T-helper 1 cell treated with Interleukin-12 subunit alpha and Interleukin-12 subunit beta and Interleukin-4 antibody, amounts not matched to agents 30 μg/mL and 1 μg/mL, for 36 hours (primary cell): ENCODE measurements around the gene IER5.

Experiments
- H3K27ac Mint-ChIP-seq: one replicate; pipeline ENCODE4 v1.8.0; 2021; ENCODE audit warnings: mild to moderate bottlenecking, mixed read lengths
- H3K27me3 Mint-ChIP-seq: one replicate; pipeline ENCODE4 v1.8.0; 2021; ENCODE audit warnings: low read depth, mixed read lengths
- H3K36me3 Mint-ChIP-seq: one replicate; pipeline ENCODE4 v1.8.0; 2021; ENCODE audit warnings: low read depth, mixed read lengths
- H3K4me1 Mint-ChIP-seq: one replicate; pipeline ENCODE4 v1.8.0; 2021; ENCODE audit warnings: low read depth, mixed read lengths
- H3K4me3 Mint-ChIP-seq: one replicate; pipeline ENCODE4 v1.8.0; 2021; ENCODE audit warnings: mild to moderate bottlenecking, moderate library complexity, mixed read lengths
- H3K9me3 Mint-ChIP-seq: one replicate; pipeline ENCODE4 v1.8.0; 2021; ENCODE audit warnings: mixed read lengths

Gene IER5

GRCh38 chr1:181122222-181122621, 33.7 kb downstream of the IER5 start:
- Mint-ChIP-seq H3K36me3 (peaks cover 3% of the 10 kb centered on the region), H3K27me3 (peaks cover 19% of the 10 kb centered on the region), H3K4me3 (no peak overlapping the region), H3K9me3 (no peaks in the 10 kb centered on the region), H3K4me1 (peaks cover 5% of the 10 kb centered on the region), H3K27ac (no peak overlapping the region)

- Mint-ChIP-seq H3K27ac (no peak overlapping the region), H3K4me1 (peaks cover 10% of the 10 kb centered on the region), H3K36me3 (peaks cover 3% of the 10 kb centered on the region), H3K9me3 (no peaks in the 10 kb centered on the region), H3K27me3 (peaks cover 19% of the 10 kb centered on the region), H3K4me3 (no peak overlapping the region)
Measured at GRCh38 chr1:181123173-181123572, 34.7 kb downstream of the IER5 start.

- Mint-ChIP-seq H3K27ac (no peak overlapping the region), H3K9me3 (no peaks in the 10 kb centered on the region), H3K4me1 (peaks cover 18% of the 10 kb centered on the region), H3K27me3 (peaks cover 17% of the 10 kb centered on the region), H3K36me3 (peaks cover 3% of the 10 kb centered on the region), H3K4me3 (no peak overlapping the region)
Measured at GRCh38 chr1:181124291-181124751, 35.8 kb downstream of the IER5 start.

DNA sequence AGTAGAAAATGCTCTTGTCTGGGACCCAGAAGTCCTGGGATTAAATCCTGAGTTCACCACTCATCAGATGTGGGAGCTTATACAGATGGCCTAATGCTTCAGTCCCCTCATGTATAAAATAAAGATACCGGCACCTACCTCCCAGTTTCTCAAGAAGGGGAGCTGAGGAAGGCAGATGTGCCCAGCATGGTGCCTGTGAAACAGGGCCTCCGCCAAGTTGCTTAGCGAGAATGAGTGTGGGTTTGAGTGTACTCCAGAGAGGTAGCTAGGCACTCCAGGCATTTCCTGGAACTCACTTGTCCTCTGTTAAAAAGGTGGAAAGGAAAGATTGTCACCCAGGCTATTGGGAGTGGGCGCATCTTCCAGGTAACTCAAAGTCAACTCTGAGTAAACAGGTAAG, 37.8 kb downstream of the IER5 start:
- Mint-ChIP-seq H3K27ac (no peak overlapping the region), H3K9me3 (no peaks in the 10 kb centered on the region), H3K36me3 (peaks cover 3% of the 10 kb centered on the region), H3K4me1 (peaks cover 28% of the 10 kb centered on the region), H3K4me3 (no peak overlapping the region), H3K27me3 (peaks cover 13% of the 10 kb centered on the region)

GRCh38 chr1:181126871-181127587, 38.5 kb downstream of the IER5 start:
- no peak overlapping the region for H3K27ac Mint-ChIP-seq
- no peaks in the 10 kb centered on the region for H3K9me3 Mint-ChIP-seq
- H3K27me3 Mint-ChIP-seq: peaks cover 13% of the 10 kb centered on the region
- H3K4me3 Mint-ChIP-seq: no peak overlapping the region
- H3K4me1 Mint-ChIP-seq: peaks cover 29% of the 10 kb centered on the region
- H3K36me3 Mint-ChIP-seq: peaks cover 3% of the 10 kb centered on the region

DNA sequence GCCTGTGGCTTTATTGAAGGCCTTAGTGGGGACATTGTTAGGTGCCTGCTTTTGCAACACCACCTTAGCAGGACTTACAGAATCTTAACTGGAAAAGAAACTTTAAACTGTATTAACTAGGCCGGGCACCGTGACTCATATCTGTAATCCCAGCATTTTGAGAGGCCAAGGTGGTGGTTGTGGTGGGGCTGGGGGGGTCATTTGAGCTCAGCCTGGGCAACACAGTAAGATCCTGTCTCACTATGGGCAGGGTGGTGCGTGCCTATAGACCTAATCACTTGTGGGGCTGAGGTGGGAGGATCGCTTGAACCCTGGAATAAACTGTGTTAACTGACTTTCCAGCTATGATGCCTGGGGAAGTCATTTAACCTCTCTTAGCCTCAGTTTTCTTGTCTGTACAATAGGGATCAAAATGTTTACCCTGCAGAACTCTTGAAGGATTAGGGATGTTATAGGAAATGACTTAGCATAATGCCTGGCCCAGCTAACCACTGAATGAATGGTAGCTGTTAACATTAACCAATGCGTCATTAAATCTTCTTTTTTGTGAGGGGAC, 39.5 kb downstream of the IER5 start:
- no peaks in the 10 kb centered on the region for H3K9me3 Mint-ChIP-seq
- H3K27me3 Mint-ChIP-seq: peaks cover 13% of the 10 kb centered on the region
- peaks cover 3% of the 10 kb centered on the region for H3K36me3 Mint-ChIP-seq
- H3K27ac Mint-ChIP-seq: no peak overlapping the region
- no peak overlapping the region for H3K4me3 Mint-ChIP-seq
- peaks cover 34% of the 10 kb centered on the region for H3K4me1 Mint-ChIP-seq

- H3K9me3 Mint-ChIP-seq: no peaks in the 10 kb centered on the region
- H3K27ac Mint-ChIP-seq: peak overlapping the region; percentile 71
- peaks cover 3% of the 10 kb centered on the region for H3K36me3 Mint-ChIP-seq
- H3K27me3 Mint-ChIP-seq: peaks cover 13% of the 10 kb centered on the region
- H3K4me3 Mint-ChIP-seq: peak overlapping the region; percentile 23
- H3K4me1 Mint-ChIP-seq: peaks cover 39% of the 10 kb centered on the region
Measured at GRCh38 chr1:181128592-181129497, 40.3 kb downstream of the IER5 start.

DNA sequence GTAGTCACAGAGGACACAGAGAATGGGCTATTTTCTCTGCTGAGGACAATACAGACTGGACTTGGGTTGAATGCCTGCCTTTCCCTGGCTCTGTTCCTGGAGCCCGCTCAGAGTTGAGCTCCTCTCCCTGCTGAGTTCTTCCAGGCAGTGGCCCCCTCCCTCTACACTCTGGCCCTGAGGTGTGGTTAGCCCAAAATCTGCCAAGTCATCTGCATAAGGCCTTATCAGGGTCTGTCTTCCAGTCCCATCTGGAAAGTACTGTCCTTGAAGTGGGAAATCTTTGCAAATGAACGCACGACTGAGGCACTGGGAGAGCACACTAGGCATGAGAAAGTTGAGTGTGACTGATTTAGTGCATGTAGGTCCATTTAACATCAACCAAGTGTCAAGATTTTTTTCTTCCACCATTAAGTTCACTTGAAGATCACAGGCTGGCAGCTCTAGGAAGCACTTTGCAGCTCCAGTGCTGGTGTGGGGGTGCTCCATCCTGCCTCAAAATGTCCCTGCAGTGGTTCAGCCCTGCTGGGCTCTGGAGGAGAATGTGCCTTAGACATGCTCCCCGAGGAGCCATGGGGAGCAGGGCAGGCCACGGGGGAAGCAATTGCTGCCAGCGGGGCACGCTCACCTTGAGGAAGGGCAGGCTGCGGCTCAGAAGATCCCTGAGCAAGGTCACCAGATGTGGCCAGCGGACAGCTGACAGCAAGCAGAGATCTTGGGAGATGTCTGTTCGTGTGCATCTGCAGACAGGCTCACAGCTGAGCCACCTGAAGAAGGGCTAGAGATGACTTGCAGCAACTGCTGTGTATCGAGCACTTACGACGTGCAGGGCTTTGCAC, 41.5 kb downstream of the IER5 start:
- peaks cover 48% of the 10 kb centered on the region for H3K4me1 Mint-ChIP-seq
- H3K27me3 Mint-ChIP-seq: peaks cover 9% of the 10 kb centered on the region
- H3K36me3 Mint-ChIP-seq: peaks cover 3% of the 10 kb centered on the region
- no peak overlapping the region for H3K27ac Mint-ChIP-seq
- no peaks in the 10 kb centered on the region for H3K9me3 Mint-ChIP-seq
- H3K4me3 Mint-ChIP-seq: no peak overlapping the region

DNA sequence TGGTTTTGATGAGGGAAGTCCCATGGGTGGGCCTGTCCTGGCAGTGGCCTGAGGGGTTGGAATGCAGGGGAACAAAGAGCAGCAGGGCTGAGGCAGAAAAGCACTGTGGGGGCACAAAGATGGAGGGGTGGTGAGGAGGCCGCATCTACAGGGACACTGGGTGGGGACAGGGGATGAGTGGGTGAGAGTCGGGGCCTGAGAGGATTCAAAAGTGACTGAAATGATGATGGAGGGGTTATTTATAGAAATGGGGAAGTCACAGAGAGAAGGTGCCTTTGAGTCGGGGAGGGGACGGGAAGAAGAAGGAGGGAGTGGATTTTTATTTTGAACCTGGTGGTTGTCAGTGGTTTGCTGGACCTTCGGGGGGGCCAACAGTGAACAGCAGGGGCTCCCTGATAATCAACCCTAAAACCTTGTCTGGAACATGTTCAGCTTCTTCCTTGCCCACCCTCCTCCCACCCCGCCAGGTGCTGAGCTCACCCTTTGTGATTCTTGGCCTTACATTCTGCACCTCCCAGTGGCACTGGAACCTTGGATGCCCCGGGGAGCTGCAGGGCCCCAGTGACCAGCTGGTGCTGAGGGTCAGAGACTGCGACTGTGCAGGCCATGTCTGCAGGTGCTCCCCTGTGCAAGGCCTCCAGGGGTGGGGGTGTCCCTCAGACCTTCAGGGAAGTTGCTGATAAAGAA, 42.9 kb downstream of the IER5 start:
- H3K27ac Mint-ChIP-seq: peak overlapping the region; percentile 34
- H3K27me3 Mint-ChIP-seq: peaks cover 5% of the 10 kb centered on the region
- no peak overlapping the region for H3K4me3 Mint-ChIP-seq

GRCh38 chr1:181133441-181133951, 45.0 kb downstream of the IER5 start:
- Mint-ChIP-seq H3K9me3 (no peaks in the 10 kb centered on the region), H3K4me3 (no peak overlapping the region), H3K36me3 (no peaks in the 10 kb centered on the region), H3K27me3 (peaks cover 5% of the 10 kb centered on the region), H3K27ac (no peak overlapping the region), H3K4me1 (peaks cover 61% of the 10 kb centered on the region)

More for the DNA sequence above, 42.9 kb downstream of the IER5 start:
- Mint-ChIP-seq H3K36me3 (no peaks in the 10 kb centered on the region), H3K4me1 (peaks cover 53% of the 10 kb centered on the region), H3K9me3 (no peaks in the 10 kb centered on the region)

DNA sequence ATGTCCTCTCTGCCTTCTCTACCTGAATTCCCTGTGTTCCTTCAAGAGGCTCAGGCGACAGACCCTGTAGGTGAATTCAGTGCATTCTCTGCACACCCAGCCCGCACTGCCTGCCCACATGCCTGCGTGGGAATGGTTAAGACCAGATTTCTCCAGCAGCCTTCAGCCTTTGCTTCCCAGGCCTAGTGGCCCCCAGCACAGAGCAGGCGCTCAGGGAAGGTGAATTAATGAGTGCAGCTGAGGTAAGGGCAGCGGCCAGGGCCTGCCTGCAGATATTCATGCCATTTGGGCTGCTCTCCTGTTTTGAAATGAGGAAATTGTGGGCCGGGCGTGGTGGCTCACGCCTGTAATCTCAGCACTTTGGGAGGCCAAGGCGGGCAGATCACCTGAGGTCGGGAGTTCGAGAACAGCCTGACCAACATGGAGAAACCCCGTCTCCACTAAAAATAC, 45.5 kb downstream of the IER5 start:
- no peaks in the 10 kb centered on the region for H3K9me3 Mint-ChIP-seq
- peak overlapping the region; percentile 15 for H3K4me3 Mint-ChIP-seq
- no peaks in the 10 kb centered on the region for H3K36me3 Mint-ChIP-seq
- H3K27ac Mint-ChIP-seq: peak overlapping the region; percentile 23
- peaks cover 3% of the 10 kb centered on the region for H3K27me3 Mint-ChIP-seq
- peaks cover 62% of the 10 kb centered on the region for H3K4me1 Mint-ChIP-seq

DNA sequence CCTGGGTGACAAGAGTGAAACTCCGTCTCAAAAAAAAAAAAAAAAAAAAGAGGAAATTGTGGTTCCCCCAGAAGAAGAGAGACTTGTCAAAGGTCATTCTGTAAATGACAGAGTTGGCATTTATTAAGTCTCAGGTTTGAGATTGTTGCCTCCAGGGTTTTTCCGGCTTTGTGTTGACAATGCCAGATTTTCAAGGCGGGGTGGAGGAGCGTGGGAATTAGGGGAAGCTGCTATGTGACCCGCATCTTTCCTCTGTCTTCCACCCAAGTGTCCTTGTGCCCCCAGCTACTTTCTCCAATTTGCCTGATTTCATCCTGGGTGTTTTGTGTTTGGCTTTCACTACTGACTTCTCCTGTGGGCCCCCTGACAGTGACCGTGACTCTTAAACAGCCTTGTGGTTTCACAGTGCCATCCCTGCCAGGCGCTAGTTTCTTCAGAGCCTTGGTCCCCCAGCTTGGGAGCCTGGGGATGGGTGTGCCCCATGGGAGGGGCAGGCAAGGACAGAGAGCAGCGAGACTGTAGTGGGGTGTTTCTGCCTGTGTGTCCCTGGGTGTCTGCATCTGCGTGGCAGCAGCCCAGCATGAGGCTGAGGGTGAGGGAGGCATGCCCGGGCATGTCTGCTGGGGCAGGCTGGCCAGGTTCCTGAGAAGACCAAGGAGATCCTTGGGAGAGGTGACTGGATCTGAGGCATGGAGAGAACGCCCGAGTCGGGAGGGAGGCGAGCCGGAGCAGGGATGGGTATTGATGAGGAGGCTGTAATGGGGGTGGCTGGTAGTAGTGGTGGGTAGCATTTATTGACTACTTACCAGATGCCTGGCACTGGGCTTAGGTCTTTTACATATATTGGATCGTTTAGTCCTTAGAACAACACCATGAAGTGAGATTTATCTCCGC, 46.3 kb downstream of the IER5 start:
- peaks cover 66% of the 10 kb centered on the region for H3K4me1 Mint-ChIP-seq

GRCh38 chr1:181135437-181135731, 46.9 kb downstream of the IER5 start:
- peak overlapping the region; percentile 57 for H3K4me3 Mint-ChIP-seq
- H3K4me1 Mint-ChIP-seq: peaks cover 66% of the 10 kb centered on the region
- peak overlapping the region; percentile 95 for H3K27ac Mint-ChIP-seq
- no peaks in the 10 kb centered on the region for H3K27me3 Mint-ChIP-seq
- H3K36me3 Mint-ChIP-seq: no peaks in the 10 kb centered on the region
- no peaks in the 10 kb centered on the region for H3K9me3 Mint-ChIP-seq

More for the DNA sequence above, 46.3 kb downstream of the IER5 start:
- Mint-ChIP-seq H3K27ac (peak overlapping the region; percentile 95), H3K9me3 (no peaks in the 10 kb centered on the region), H3K4me3 (peak overlapping the region; percentile 57), H3K36me3 (no peaks in the 10 kb centered on the region), H3K27me3 (no peaks in the 10 kb centered on the region)
